NB4 (cell line): ENCODE results near the gene COL5A2.

ENCODE experiments used
- POLR2A ChIP-seq: IDR thresholded peaks from 2 replicates; pipeline ENCODE4 v1.6.1; 2011; ENCODE audit warnings: mild to moderate bottlenecking; ENCODE audit not compliant: insufficient read length; ENCODE audit errors: extremely low read depth
- TF ChIP-seq, protein P1 (sequence below): IDR thresholded peaks from 2 replicates; pipeline ENCODE4 v1.6.1; 2011; ENCODE audit warnings: low read depth, low read length
- TF ChIP-seq, protein P2 (sequence below): IDR thresholded peaks from one replicate; pipeline ENCODE4 v1.5.1; 2012; ENCODE audit warnings: low read depth, low read length

DNA sequence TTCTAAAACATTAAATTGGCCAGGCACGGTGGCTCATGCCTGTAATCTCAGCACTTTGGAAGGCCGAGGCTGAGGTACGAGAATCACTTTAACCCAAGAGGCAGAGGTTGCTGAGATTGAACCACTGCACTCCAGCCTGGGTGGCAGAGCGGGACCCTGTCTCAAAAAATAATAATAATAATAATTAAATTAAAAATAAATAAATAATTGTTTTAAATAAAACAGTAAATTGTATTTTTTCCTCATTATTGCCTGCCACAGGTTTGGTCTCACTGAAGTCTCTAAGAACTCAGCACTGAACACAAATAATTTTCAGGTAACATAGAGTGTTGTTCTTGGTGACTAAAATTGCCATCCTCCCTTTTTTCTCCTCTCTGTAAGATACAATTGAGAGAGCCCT is 19.8 kb downstream of the COL5A2 start:
- TF ChIP-seq, protein P1, sequence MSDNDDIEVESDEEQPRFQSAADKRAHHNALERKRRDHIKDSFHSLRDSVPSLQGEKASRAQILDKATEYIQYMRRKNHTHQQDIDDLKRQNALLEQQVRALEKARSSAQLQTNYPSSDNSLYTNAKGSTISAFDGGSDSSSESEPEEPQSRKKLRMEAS = no peak
- TF ChIP-seq, protein P2, sequence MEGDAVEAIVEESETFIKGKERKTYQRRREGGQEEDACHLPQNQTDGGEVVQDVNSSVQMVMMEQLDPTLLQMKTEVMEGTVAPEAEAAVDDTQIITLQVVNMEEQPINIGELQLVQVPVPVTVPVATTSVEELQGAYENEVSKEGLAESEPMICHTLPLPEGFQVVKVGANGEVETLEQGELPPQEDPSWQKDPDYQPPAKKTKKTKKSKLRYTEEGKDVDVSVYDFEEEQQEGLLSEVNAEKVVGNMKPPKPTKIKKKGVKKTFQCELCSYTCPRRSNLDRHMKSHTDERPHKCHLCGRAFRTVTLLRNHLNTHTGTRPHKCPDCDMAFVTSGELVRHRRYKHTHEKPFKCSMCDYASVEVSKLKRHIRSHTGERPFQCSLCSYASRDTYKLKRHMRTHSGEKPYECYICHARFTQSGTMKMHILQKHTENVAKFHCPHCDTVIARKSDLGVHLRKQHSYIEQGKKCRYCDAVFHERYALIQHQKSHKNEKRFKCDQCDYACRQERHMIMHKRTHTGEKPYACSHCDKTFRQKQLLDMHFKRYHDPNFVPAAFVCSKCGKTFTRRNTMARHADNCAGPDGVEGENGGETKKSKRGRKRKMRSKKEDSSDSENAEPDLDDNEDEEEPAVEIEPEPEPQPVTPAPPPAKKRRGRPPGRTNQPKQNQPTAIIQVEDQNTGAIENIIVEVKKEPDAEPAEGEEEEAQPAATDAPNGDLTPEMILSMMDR = no peak
- no peak for TF ChIP-seq POLR2A
